Activated CD8-positive, alpha-beta memory T cell treated with anti-CD3 and anti-CD28 coated beads for 48 hours (primary cell): ENCODE results near the gene NUDT4B.
"Not testable (repeated sequence)": the region's sequence is repeated elsewhere in the genome, so short reads cannot be mapped to it uniquely, and the experiment has no call there.

ENCODE experiments used
- DNase-seq, 3 experiments: peaks; one replicate each; pipeline ENCODE4 v3.0.0-alpha.2; 2020; ENCODE audit warnings: low read depth in 2 of 3, low spot score in 2 of 3

NUDT4B gene

DNA sequence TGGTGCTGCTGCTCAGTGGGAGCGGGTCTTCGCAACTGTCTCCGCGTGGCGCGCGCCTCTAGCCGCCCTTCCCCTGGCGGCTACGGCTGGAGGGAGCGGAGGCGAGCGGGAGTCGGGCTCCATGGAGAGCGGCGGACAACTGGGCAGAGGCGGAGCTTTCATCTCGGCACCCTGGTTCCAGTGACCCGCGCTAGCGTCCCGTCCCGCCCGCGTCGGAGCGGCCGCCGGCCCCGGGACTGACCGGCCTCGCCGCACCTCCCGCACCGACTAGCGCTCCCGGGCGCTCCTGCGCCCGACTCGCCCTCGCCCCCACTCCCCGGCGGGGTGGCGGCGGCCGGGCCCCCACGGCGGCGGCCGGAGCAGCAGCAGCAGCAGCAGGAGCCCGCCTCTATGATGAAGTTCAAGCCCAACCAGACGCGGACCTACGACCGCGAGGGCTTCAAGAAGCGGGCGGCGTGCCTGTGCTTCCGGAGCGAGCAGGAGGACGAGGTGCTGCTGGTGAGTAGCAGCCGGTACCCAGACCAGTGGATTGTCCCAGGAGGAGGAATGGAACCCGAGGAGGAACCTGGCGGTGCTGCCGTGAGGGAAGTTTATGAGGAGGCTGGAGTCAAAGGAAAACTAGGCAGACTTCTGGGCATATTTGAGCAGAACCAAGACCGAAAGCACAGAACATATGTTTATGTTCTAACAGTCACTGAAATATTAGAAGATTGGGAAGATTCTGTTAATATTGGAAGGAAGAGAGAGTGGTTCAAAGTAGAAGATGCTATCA is at the start of gene NUDT4B:
NUDT4B (plus strand) TSS at position 212 of the 772 bp plus-strand sequence; CDS start at position 391, 179 bp downstream.
- not testable (repeated sequence) for DNase-seq

DNA sequence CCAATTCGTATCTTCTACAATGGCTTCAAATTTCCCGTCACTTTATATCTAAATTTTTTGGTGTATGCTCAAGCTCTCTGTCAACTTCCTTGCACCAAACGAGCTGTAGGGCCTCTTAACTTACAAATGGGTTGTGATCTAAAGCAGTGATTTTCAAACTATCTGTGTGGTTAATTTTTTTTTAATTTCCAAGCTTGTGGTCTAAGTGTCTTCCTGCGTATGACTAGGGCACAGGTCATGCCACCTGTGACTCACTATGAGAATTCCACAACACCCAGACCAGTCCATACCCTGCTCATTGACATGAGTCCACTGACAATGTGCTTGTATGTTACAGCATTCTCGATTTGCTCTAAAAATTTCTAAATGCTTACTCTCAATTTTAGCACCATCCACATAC is 49.2 kb upstream of the NUDT4B start:
- not testable (repeated sequence) for DNase-seq

DNA sequence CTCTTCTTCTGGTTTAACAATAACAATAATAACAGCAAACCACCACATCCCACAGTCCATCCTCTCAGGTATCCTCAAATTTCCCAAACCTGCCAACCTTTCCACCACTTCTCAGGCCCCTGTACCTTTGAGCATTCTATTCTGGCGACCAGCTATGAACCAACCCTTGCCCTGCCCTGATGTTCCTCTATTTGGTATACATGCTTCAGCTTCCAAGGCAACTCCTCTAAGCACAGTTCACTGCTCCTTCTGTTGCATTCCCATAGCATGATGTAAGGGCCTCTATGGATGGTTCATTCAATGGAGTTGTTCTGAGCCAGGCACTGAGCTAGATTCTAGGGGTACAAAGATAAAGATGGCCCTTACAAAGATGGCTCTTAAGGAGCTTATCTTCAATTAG is 46.3 kb upstream of the NUDT4B start:
- DNase-seq = not testable (repeated sequence)

DNA sequence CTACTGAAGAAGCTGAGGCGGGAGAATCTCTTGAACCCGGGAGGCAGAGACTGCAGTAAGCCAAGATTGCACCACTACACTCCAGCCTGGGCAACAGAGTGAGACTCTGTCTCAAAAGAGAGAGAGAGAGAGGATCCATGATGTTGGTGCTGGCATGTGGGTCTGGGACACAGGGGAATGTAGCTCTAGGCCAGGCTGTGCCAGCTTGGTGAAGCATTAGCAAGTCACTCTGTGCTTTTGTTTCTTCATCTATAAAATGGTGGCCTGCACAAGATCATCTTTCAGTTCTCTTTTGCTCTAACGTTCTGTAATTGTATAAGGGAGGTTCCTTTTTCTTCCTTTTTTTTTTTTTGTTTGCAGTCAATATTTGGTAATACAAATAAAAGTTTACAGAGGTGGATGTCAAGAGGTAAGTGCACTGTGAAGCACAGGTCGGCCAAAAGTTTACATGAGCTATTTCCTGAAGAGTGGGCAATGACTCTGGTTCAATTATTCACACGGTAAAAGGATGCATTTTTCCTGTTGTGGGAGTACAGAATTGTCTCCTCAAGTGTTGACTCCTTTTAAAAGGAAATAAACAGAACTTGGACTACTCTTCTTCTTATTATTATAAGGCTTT is 44.5 kb upstream of the NUDT4B start:
- DNase-seq = not testable (repeated sequence)

DNA sequence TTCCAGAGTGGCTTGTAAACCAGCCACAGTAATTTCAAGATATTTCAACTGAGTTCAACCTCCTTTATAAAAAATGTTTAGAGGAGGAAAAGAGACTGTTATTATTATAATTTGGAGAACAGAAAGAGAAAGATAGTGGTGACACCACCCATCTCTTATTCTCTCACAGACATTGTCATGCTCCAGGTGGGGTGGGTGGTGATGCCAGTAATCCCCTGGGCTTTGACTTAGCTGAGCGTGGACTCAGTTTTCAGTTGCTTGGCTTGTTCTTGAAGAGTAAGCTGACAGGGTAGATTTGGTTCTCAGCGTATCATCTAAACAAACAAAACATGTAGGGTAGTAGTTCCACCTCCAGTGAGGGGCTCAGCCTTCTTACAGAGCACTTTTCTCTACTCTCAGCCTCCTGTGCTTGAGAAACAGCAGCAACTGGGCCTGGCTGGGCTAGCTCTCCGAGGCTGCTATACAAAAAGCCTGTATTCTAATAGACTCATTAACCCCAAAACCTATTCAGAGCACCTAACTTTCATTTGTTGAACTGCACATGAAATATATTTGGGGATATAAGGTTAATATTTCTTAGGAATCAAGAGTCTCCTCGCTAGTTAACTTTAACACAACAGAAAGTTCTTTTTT is 43.1 kb upstream of the NUDT4B start:
- not testable (repeated sequence) for DNase-seq

DNA sequence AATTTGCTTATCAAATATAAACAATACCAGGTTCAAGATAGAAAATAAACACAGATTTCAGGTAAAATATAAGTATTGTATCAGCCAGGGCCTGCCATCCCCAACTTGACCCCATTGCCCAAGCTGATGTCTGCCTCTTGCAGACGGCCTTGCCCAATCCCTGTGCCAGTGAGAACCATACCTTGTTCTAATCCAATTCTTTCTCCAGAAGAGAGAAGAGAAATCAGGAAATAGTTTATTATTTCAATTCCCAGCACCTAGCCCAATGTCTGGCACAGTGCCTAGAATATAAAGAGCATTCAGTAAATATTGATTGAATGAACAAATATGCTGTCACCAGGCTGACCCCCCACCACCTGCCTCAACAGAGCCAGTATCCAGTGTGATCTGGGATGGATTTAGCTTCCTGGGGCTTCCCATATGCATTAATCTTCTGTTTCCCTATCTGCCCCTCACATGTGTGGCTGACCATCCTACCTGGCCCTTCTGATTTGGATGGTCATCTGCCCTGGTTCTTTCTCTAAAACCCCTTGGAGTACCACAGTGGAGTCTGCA is 39.7 kb upstream of the NUDT4B start:
- not testable (repeated sequence) for DNase-seq

DNA sequence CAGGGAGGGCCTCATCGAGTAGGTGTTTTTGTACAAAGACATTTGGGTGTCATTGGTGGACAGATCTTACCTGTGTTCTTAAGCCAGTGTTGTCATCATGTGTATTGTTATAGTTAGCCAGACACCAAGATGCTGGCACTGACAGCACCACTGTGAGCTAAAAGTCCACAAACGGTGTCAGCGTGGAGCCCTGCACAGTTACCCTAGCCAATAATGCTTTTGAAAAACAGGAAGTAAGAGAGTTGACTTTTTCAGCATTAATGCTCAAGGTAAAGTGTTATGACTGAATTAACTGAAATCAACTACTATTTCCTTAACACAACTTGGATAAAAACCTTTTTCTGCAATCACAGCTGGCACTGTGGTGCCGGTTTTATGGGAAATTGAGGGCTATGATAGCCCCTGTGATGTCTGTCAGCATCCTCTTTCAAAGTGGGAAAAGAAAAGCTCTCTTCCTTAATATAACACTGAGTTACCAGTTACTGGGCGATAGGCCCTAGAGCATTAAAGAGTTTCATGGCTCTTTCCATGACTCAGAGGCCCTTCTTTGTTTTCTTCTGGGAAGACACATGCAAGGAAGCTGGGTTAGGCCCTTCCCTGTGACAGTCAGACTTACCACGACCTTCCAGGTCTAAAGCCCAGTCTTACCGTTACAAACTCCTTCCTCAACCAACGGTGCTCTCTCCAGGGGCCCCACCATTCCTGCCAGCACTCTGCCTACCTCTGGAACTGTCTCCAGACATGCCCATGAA is 37.6 kb upstream of the NUDT4B start:
- not testable (repeated sequence) for DNase-seq

DNA sequence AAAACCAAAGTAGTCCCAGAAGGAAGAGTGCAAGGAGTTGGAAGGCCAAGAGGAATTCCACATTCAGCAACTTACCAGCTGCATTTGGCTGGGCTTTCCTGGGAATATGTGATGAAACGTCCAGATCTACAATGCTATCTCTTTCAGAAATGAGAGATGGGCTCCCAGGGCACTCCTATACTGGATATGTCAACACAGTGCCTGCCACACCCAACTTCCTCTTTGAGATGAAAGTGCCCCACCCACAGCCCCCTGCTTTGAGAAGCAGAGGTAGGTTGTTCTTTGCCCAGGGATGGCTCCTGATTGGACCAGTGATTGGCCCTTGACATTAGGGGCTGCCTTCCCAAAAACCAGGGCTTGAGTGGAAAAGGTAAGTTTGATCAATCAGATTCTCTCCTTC is 36.2 kb upstream of the NUDT4B start:
- DNase-seq = not testable (repeated sequence)

DNA sequence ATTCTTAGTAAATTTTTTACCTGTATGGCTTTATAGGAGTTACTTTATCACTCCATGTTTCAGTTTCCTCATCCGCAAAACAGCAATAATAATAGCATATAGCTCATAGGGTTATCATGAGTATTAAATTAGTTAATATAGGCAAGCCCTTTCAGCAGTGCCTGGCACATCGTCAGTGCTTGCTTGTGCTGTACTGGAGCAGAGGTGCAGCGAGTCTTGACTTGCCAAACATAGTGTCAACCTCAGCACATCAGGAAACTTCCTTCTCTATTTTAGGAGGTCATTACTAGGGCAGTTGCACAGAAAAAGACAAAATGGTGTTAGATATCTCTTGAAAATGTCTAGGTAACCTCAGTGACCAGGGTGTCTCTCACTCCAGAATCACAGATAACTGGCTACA is 33.1 kb upstream of the NUDT4B start:
- not testable (repeated sequence) for DNase-seq

DNA sequence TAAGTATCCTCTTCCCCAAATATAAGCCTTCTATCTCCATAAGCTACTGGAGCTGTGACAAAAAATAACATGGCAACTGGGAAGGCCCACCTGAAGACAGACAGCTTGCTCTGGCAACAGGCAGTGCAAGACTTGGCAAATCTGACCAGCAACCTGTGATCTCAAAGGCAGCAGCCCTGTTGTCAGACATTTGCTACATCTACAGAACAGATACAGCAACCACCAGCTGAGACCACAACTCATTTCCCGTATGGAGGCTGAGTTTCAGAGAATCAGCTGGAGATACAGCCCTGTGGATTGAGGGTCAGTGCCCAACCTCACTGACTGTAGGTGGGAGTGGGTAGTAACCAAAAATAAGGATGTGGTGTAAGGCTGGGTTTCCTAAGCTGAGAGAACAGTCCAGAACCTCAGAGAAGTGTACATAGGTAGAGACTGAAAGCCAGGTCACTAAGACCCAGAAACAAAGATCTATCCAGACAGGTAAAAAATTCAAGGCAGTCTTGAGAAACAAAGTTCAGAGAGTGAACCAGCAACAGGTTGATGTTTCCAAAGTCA is 31.5 kb upstream of the NUDT4B start:
- not testable (repeated sequence) for DNase-seq

DNA sequence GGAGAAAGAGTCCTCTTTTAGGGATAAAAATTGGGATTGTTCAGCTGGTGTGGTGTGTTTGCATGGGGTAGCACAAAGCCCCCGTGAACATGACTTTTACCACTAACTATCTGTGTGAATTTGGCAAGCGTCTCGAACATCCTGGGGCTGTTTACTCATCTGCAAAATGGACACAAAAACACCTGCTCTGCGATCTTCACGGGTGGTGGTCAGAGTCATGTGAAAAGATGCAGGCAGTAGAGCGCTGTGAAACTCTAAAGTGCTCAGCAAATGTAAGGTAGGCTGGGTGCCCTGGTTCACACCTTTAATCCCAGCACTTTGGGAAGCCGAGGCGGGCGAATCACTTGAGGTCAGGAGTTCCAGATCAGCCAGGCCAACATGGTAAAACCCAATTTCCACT is 27.7 kb upstream of the NUDT4B start:
- DNase-seq = not testable (repeated sequence)

DNA sequence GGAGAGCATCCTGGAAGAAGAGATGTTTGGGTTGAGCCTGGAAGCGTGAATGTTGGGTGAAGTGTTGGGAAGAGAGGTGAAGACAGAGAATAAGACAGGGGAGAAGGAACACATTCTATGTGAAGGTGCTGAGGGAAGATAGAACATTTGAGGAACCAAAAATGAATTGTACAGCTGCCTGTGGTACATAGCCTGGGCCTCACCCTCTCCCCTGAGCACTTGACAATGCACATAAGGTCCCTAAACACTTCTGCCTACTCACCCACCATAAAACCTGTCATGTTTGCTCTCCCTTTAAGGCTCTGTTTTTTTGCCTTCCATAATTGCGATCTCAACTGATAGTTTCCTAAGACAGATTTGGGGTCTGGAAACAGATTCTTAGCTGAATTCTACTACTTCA is 25.8 kb upstream of the NUDT4B start:
- not testable (repeated sequence) for DNase-seq

DNA sequence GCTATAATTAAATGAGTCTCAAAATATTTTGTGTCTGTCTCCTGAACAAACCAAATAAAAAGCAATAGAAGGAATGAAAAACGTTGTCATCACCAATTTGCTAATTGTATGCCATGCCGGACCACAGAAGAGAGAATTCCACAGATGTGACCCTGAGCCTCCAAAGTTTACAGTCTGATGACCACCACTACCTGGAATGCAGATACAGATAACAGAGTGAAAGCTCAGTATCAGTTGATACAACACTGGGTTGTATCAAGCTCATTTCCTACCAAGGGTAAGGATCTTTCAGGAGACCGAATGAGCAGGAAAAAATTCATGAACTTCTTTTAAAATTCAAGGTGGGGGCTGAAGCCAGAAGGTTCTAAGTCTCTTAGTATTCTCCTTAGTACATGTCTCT is 25.1 kb upstream of the NUDT4B start:
- DNase-seq = not testable (repeated sequence)

DNA sequence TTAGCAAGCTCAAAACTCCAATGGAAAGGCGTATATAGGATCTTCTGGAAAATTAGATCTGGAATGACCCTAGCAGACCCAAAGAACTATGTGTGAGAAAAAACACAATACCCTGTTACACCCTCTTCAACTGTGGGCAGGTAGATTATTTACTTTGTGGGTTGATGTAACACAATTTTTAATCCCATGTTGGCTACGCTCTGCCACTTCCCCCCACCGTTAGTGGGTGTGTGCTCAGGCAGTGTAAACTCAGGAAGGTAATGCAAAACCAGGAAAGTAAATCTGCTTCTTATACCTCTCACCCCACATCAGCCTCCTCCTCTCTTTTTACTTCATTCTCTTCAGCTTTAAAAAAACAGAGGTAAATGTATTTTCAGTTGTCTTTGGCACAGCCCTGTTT is 23.7 kb upstream of the NUDT4B start:
- not testable (repeated sequence) for DNase-seq

DNA sequence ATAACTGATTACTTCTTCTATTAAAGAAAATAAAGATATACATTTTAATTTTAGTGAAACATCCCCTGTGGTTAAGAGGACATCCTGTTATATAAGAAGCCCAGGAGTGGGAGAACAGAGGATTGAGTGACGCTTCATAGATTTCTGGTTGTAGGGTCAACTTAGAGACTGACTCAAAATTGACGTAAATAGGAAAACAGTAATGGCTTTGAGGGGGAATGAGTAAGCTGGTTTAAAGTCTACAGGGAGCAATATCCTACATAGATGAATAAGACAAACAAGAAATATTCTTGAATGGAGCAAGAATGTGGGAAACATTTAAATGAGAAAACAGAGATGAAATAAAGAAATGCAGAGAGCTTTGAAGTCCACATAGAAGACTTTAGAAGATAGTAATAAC is 20.7 kb upstream of the NUDT4B start:
- DNase-seq = not testable (repeated sequence)

DNA sequence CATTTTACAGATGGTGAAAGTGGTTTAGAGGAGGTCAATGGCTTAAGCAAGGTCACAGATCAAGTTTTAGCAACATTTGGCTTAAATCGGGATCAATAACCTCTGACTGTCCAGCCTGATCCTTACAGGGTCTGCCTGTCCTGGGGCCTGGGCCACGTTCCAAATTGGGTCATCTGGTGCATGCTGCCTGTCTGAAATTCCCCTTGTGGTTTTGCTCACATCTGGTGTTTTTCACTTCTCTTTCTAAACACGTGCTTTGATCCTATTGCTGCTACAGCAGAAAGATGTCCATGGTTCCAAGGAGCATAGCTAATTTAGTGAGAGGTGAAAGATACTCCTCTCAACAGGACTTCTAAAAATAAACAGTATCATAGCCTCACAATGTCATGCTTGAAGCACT is 19.4 kb upstream of the NUDT4B start:
- DNase-seq = not testable (repeated sequence)

DNA sequence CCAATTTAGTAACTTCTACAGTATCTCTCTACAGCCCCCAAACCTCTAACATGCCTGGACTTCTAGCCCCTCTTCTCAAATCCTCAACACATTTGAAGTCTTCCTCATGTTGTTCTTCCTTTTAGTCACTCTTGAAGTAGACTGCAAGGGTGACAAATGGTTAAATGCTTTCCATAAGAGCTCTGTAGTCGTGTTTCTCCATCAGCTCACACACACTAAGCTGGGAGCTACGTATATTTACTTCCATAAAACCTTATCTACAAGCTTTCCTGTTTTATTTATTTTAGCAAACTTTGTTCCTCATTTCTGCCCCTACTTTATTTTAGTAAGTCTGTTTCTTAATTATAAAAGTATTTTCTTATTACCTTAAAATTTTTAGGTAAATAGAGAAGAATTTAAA is 19.0 kb upstream of the NUDT4B start:
- not testable (repeated sequence) for DNase-seq

DNA sequence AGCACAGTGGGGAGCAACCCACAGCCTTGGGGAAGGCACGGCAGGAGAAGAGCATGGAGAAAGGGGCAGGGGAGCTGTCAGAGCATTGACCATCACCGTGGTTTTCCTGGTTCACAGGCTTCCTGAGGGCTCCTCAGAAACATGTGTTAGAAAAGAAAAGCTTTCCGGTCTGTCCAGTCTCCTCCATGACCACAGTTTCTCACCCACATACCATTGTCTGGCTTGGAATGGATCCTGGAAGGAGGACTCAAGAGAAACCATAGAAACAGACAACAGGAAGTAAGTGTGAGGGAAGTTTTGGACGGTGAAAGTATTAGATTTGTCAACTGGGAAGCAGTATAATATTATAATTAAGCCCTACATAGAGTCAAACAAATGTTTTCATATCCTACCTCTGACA is 16.3 kb upstream of the NUDT4B start:
- DNase-seq = not testable (repeated sequence)

DNA sequence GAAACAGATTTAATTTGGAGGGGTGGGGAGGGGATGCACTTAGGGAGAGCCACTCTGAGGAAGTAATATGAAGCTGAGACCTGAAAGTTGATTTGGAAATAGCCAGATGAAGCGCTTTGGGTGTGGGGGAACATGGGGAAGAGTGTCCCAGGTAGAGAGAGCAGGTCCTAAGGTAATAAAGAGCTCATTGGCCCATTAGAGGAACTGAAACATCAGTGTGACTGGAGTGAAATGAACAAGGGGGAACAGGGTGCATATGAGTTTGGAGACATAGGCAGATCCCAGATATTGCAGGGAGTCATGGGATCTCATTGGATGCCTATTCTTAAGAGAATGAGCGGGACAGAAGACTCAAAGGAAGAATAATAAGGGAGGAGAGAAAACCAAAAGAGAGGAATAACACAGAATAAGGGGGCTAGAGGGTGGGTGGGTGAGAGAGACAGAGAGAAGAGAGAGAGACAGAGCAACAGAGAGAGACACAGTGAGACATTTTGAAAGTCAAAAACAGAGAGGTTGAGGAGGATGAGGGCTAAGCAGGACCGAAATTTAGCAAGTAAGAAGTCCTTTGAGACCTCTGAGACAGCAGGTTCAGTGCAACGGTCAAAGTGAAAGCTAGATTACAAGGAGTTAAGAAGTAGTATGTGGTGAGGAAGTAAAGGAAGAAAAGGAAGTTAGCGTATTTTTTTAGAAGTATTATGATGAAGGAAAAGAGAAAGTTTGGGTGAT is 14.8 kb upstream of the NUDT4B start:
- DNase-seq = not testable (repeated sequence)

DNA sequence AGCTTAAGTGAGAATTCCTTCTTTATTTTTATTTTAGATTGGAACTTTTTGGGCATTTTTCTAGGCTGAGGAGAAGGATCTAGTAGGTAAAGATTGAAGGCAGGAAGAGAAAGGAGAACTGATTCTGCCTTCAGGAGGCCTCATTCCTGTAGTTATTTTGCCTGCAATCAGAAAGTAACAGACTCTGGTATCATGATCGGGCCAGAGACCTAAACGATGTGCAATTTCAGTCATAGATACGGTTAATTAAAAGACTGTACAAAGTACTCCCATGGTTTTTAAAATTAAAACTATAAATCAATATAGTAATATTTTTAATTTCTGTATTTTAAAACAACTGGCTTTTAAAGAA is 14.3 kb upstream of the NUDT4B start:
- DNase-seq = not testable (repeated sequence)
